DOHH2 (cell line): ENCODE data around the gene C9orf43.

Experiments used
- H3F3A ChIP-seq: fragments of 200-600 bp; sonication (generic), shearing (Covaris generic); 2 replicates; pipeline ENCODE4 v1.6.0; 2016; ENCODE audit warnings: antibody characterized with exemption, mild to moderate bottlenecking; ENCODE audit not compliant: control insufficient read depth, insufficient read depth
- H3K27ac ChIP-seq: fragments of 200-600 bp; sonication (generic); 2 replicates; pipeline ENCODE4 v1.5.1; 2014; ENCODE audit warnings: low read depth, mild to moderate bottlenecking, low read length, moderate library complexity
- H3K27me3 ChIP-seq: fragments of 200-600 bp; sonication (generic); 2 replicates; pipeline ENCODE4 v1.6.1; 2014; ENCODE audit warnings: mild to moderate bottlenecking, low read length, mixed read lengths; ENCODE audit not compliant: control insufficient read depth
- H3K36me3 ChIP-seq: fragments of 200-600 bp; sonication (generic); 2 replicates; pipeline ENCODE4 v1.6.1; 2014; ENCODE audit warnings: mild to moderate bottlenecking, low read length, moderate library complexity, mixed read lengths; ENCODE audit not compliant: control insufficient read depth
- H3K4me1 ChIP-seq: fragments of 200-600 bp; sonication (generic); 2 replicates; pipeline ENCODE4 v1.6.1; 2014; ENCODE audit warnings: mild to moderate bottlenecking, low read length, mixed read lengths; ENCODE audit not compliant: control insufficient read depth
- H3K4me2 ChIP-seq: fragments of 200-600 bp; sonication (generic); 2 replicates; pipeline ENCODE4 v1.6.0; 2014; ENCODE audit warnings: mild to moderate bottlenecking, low read length, moderate library complexity
- H3K4me3 ChIP-seq: fragments of 200-600 bp; sonication (generic); 2 replicates; pipeline ENCODE4 v1.5.1; 2014; ENCODE audit warnings: mild to moderate bottlenecking, low read length, mixed read lengths
- H3K79me2 ChIP-seq: fragments of 200-600 bp; sonication (generic); 2 replicates; pipeline ENCODE4 v1.6.1; 2014; ENCODE audit warnings: mild to moderate bottlenecking, low read length, mixed read lengths; ENCODE audit not compliant: control insufficient read depth
- H3K9me2 ChIP-seq: fragments of 200-600 bp; sonication (generic); replicated peaks from 2 replicates; pipeline ENCODE4 v1.6.1; 2014; ENCODE audit warnings: mild to moderate bottlenecking, low read length, mixed read lengths; ENCODE audit not compliant: control insufficient read depth
- H3K9me3 ChIP-seq: fragments of 200-600 bp; sonication (generic); 2 replicates; pipeline ENCODE4 v1.6.1; 2014; ENCODE audit warnings: antibody characterized with exemption, low read length, mixed read lengths; ENCODE audit not compliant: control insufficient read depth, insufficient read depth
- H4K20me1 ChIP-seq: fragments of 200-600 bp; sonication (generic); 2 replicates; pipeline ENCODE4 v1.6.0; 2014; ENCODE audit warnings: low read depth, mild to moderate bottlenecking, antibody characterized with exemption, low read length, moderate library complexity; ENCODE audit not compliant: control insufficient read depth, insufficient read depth
- EZH2phosphoT487 ChIP-seq: fragments of 200-600 bp; sonication (generic); IDR thresholded peaks from 2 replicates; pipeline ENCODE4 v1.6.1; 2017; ENCODE audit warnings: borderline replicate concordance, mild to moderate bottlenecking, antibody characterized with exemption, low read length, moderate library complexity, mixed read lengths
- TF ChIP-seq, protein P1 (sequence below): fragments of 200-600 bp; sonication (generic); IDR thresholded peaks from one replicate; pipeline ENCODE4 v1.5.1; 2014; ENCODE audit warnings: antibody characterized with exemption, mild to moderate bottlenecking, low read depth, low read length; ENCODE audit not compliant: poor library complexity, severe bottlenecking

Gene C9orf43

DNA sequence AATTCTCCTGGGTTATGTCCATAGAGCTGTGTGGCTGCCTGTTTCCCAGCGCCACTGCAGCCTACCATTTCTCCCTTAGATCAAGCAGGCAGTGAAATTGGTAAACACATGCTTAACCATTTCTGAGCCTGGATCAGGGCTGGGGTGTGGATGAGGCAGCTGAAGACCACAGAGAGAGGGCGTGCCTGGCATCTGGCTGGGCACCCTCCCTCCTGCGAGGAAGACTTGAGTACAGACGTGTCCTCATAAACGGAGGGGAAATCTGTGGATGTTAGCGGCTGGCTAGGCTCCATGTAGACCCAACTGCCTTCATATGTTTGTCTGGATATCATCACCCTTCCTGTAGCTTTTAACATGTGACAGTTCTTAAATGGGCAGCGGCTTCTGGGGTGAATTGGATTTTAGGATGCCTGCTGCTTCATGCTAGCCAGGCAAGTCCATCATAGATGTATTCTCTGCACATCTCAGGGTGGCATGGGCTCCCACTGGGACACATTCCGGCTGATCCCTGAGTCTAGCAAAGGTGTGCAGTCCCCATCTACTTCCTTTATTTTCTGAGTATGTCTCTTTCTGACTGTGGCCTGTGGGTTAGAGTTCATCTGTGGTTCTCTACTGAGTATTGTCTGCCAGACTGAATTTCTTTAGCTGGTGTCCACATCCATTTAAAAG lies 63.9 kb downstream of the C9orf43 start:
- H3K79me2 ChIP-seq: no peaks in the 10 kb centered on the region
- H3K4me3 ChIP-seq: no peak overlapping the region
- no peaks in the 10 kb centered on the region for H3K4me1 ChIP-seq
- no peaks in the 10 kb centered on the region for H3F3A ChIP-seq
- no peak overlapping the region for H3K4me2 ChIP-seq
- no peaks in the 10 kb centered on the region for H4K20me1 ChIP-seq
- no peaks in the 10 kb centered on the region for H3K36me3 ChIP-seq
- H3K27ac ChIP-seq: no peak overlapping the region
- peaks cover 21% of the 10 kb centered on the region for H3K27me3 ChIP-seq
- TF ChIP-seq EZH2phosphoT487: no peak
- TF ChIP-seq, protein P1, sequence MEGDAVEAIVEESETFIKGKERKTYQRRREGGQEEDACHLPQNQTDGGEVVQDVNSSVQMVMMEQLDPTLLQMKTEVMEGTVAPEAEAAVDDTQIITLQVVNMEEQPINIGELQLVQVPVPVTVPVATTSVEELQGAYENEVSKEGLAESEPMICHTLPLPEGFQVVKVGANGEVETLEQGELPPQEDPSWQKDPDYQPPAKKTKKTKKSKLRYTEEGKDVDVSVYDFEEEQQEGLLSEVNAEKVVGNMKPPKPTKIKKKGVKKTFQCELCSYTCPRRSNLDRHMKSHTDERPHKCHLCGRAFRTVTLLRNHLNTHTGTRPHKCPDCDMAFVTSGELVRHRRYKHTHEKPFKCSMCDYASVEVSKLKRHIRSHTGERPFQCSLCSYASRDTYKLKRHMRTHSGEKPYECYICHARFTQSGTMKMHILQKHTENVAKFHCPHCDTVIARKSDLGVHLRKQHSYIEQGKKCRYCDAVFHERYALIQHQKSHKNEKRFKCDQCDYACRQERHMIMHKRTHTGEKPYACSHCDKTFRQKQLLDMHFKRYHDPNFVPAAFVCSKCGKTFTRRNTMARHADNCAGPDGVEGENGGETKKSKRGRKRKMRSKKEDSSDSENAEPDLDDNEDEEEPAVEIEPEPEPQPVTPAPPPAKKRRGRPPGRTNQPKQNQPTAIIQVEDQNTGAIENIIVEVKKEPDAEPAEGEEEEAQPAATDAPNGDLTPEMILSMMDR: no peak
- no peaks in the 10 kb centered on the region for H3K9me3 ChIP-seq
- no peaks in the 10 kb centered on the region for H3K9me2 ChIP-seq

DNA sequence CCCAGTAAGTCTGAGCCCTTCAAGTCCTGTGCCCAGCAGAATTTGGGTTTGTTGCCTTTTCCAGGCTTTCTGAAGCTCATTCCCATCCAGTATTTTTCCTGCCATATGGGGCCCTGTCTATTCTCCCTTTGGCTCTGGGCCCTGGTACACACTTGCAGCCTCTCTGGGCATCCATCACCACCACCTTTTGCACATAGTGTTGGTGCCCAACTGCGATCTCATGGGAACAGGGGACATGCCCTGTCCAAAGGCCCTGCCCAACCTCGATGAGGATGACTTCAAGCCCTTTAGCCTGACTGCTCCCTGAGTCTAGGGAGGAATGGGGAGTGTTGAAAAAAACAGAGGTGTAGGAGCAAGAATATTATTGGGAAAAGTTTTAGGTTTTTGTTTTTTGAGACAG lies 64.5 kb downstream of the C9orf43 start:
- Histone ChIP-seq H3K9me2 (no peaks in the 10 kb centered on the region), H3K79me2 (no peaks in the 10 kb centered on the region), H3K4me1 (no peaks in the 10 kb centered on the region), H3K36me3 (no peaks in the 10 kb centered on the region), H3K4me3 (no peak overlapping the region), H3K4me2 (no peak overlapping the region), H3K27me3 (peaks cover 21% of the 10 kb centered on the region), H3K9me3 (no peaks in the 10 kb centered on the region), H4K20me1 (no peaks in the 10 kb centered on the region), H3K27ac (no peak overlapping the region), H3F3A (no peaks in the 10 kb centered on the region)
- no peak for TF ChIP-seq EZH2phosphoT487
- TF ChIP-seq, protein P1: no peak

DNA sequence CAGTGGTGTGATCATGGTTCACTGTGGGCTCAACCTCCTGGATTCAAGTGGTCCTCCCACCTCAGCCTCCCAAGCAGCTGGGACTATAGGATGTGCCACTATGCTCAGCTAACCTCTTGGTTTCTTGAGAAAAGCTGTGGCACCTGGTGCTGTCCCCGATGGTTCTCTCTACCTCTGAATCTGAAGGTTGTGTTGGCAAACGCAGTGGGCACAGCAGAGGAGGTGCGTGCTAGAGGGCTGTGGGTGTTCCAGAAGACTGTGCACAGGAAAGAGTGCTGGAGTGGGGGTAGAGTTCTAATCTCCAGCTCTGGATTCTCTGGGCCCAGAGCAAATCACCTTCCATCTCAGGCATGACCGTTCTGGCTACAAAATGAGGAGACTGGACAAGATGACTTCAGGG lies 65.4 kb downstream of the C9orf43 start:
- no peaks in the 10 kb centered on the region for H3K36me3 ChIP-seq
- no peaks in the 10 kb centered on the region for H4K20me1 ChIP-seq
- H3K9me2 ChIP-seq: no peaks in the 10 kb centered on the region
- TF ChIP-seq, protein P1: no peak
- no peak for TF ChIP-seq EZH2phosphoT487
- H3K27me3 ChIP-seq: peaks cover 21% of the 10 kb centered on the region
- no peaks in the 10 kb centered on the region for H3K9me3 ChIP-seq
- no peak overlapping the region for H3K27ac ChIP-seq
- no peaks in the 10 kb centered on the region for H3K79me2 ChIP-seq
- H3F3A ChIP-seq: no peaks in the 10 kb centered on the region
- H3K4me1 ChIP-seq: no peaks in the 10 kb centered on the region
- no peak overlapping the region for H3K4me3 ChIP-seq
- no peak overlapping the region for H3K4me2 ChIP-seq

DNA sequence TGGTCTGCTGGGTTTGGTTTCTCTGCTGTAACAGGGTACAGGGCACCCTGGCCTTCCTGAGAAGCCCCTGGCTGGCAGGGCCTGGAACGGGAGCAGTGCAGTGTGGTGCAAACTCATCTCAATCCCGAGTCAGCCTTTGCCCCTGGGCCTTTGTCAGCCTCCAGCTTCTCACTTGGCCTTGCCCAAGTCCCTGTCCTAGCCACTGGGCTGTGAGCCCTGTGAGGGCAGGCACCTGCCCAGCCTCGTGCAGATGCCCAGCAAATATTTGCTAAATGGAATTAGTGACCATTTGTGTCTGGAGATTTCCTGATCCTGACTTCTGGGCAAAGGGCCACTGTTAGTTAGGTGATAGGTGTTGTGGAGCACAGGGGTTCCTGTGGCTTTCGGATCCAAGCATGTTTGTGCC lies 66.0 kb downstream of the C9orf43 start:
- H3K79me2 ChIP-seq: no peaks in the 10 kb centered on the region
- no peaks in the 10 kb centered on the region for H3F3A ChIP-seq
- H3K27ac ChIP-seq: no peak overlapping the region

More for the DNA sequence above, 66.0 kb downstream of the C9orf43 start:
- no peak for TF ChIP-seq EZH2phosphoT487
- TF ChIP-seq, protein P1: no peak
- no peak overlapping the region for H3K4me3 ChIP-seq
- no peaks in the 10 kb centered on the region for H3K36me3 ChIP-seq
- no peaks in the 10 kb centered on the region for H3K9me3 ChIP-seq
- no peaks in the 10 kb centered on the region for H4K20me1 ChIP-seq
- H3K4me2 ChIP-seq: no peak overlapping the region
- H3K9me2 ChIP-seq: no peaks in the 10 kb centered on the region
- H3K27me3 ChIP-seq: peaks cover 21% of the 10 kb centered on the region
- no peaks in the 10 kb centered on the region for H3K4me1 ChIP-seq
